Mesendoderm (in vitro differentiated cells): ENCODE measurements around the gene TMEM229B.

ENCODE experiments used
- DNase-seq: peaks from one replicate; pipeline ENCODE4 v3.0.0; 2013
- H2AK5ac ChIP-seq: 2 replicates; pipeline ENCODE4 v1.6.1; 2013; ENCODE audit warnings: low read length, inconsistent platforms
- H2BK120ac ChIP-seq: 2 replicates; pipeline ENCODE4 v1.6.1; 2013; ENCODE audit warnings: low read depth, mild to moderate bottlenecking, low read length, moderate library complexity, mixed read lengths
- H2BK15ac ChIP-seq: replicated peaks from 2 replicates; pipeline ENCODE4 v1.6.1; 2013; ENCODE audit warnings: low read depth, mild to moderate bottlenecking, moderate library complexity
- H2BK5ac ChIP-seq: 2 replicates; pipeline ENCODE4 v1.6.1; 2013; ENCODE audit warnings: low read length, inconsistent platforms
- H3K18ac ChIP-seq: 2 replicates; pipeline ENCODE4 v1.6.1; 2013; ENCODE audit warnings: mild to moderate bottlenecking, low read length, mixed read lengths
- H3K23ac ChIP-seq: one replicate; pipeline ENCODE4 v1.6.1; 2013; ENCODE audit warnings: low read length
- H3K27ac ChIP-seq: 2 replicates; pipeline ENCODE4 v1.5.1; 2013; ENCODE audit warnings: low read depth, mild to moderate bottlenecking, inconsistent platforms, low read length, moderate library complexity
- H3K27me3 ChIP-seq: 2 replicates; pipeline ENCODE4 v1.6.1; 2013; ENCODE audit warnings: low read length, control low read depth, mild to moderate bottlenecking, inconsistent platforms; ENCODE audit not compliant: insufficient read depth, poor library complexity
- H3K36me3 ChIP-seq: 2 replicates; pipeline ENCODE4 v1.6.1; 2013; ENCODE audit warnings: low read length, inconsistent platforms; ENCODE audit not compliant: control insufficient read depth, insufficient read depth
- H3K4ac ChIP-seq: one replicate; pipeline ENCODE4 v1.6.1; 2013; ENCODE audit warnings: low read depth, mild to moderate bottlenecking, low read length, moderate library complexity
- H3K4me1 ChIP-seq: 2 replicates; pipeline ENCODE4 v1.6.1; 2013; ENCODE audit warnings: low read depth, low read length, inconsistent platforms; ENCODE audit not compliant: control insufficient read depth
- H3K4me2 ChIP-seq: 2 replicates; pipeline ENCODE4 v1.6.1; 2013; ENCODE audit warnings: low read length
- H3K4me3 ChIP-seq: 2 replicates; pipeline ENCODE4 v1.5.1; 2013; ENCODE audit warnings: mild to moderate bottlenecking, low read length
- H3K56ac ChIP-seq: one replicate; pipeline ENCODE4 v1.6.1; 2013; ENCODE audit warnings: low read length
- H3K79me1 ChIP-seq: 2 replicates; pipeline ENCODE4 v1.6.1; 2013; ENCODE audit warnings: low read length, inconsistent platforms
- H3K79me2 ChIP-seq: 2 replicates; pipeline ENCODE4 v1.6.1; 2013; ENCODE audit warnings: mild to moderate bottlenecking, low read length; ENCODE audit not compliant: control insufficient read depth, insufficient read depth
- H3K9ac ChIP-seq: 2 replicates; pipeline ENCODE4 v1.6.1; 2013; ENCODE audit warnings: low read length, inconsistent platforms
- H4K5ac ChIP-seq: one replicate; pipeline ENCODE4 v1.6.1; 2013; ENCODE audit warnings: low read length
- H4K8ac ChIP-seq: one replicate; pipeline ENCODE4 v1.6.1; 2013; ENCODE audit warnings: low read depth, mild to moderate bottlenecking, control low read depth, low read length, moderate library complexity
- WGBS: extraction: QIAGEN DNeasy Blood & Tissue Kit; methylation state at CpG from one replicate; pipeline ENCODE4 v1.1.7; 2013; ENCODE audit warnings: low lambda C conversion rate, missing lambda C conversion rate; ENCODE audit not compliant: insufficient coverage; ENCODE audit errors: extremely low coverage; 5-methylcytosine and 5-hydroxymethylcytosine counted together

TMEM229B gene

DNA sequence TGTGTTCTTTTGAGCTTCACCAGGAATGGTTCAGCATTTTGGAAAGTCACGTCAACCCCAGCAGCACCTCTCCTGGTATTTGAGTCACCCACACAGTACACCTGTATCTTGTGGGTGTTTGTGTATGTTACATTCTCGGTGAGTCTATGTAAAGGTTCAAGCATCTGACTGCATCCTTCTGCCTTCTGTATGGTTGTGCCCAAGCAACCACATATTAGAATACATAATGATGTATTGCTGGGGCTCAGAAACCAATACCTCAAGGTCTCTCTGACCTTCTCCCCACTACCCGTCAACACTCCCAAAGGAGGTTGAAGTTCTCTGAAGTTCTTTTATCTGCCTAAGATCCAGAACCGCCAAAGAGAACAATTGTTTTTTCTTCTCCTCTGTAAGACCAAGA is 9.2 kb upstream of the TMEM229B start:
- H3K4ac ChIP-seq, result no peak overlapping the region
- H2AK5ac ChIP-seq, result no peak overlapping the region
- H2BK5ac ChIP-seq, result no peak overlapping the region
- H3K18ac ChIP-seq, result no peak overlapping the region
- H3K27ac ChIP-seq, result no peak overlapping the region
- no peak overlapping the region for H4K5ac ChIP-seq
- WGBS, result no CpG with 5 or more reads among the region's 4 CpGs
- H3K9ac ChIP-seq, result no peak overlapping the region
- no peak overlapping the region for H3K4me3 ChIP-seq
- H3K23ac ChIP-seq, result no peak overlapping the region
- no peak overlapping the region for H2BK15ac ChIP-seq
- no peak overlapping the region for H2BK120ac ChIP-seq
- no peak overlapping the region for H3K4me2 ChIP-seq
- no peaks in the 10 kb centered on the region for H3K36me3 ChIP-seq
- no peak overlapping the region for H3K56ac ChIP-seq
- no peaks in the 10 kb centered on the region for H3K4me1 ChIP-seq
- no peaks in the 10 kb centered on the region for H3K27me3 ChIP-seq
- H3K79me2 ChIP-seq, result no peaks in the 10 kb centered on the region
- no peaks in the 10 kb centered on the region for H3K79me1 ChIP-seq
- H4K8ac ChIP-seq, result no peak overlapping the region
- no peak for DNase-seq

GRCh38 chr14:67497216-67497615 is 8.7 kb upstream of the TMEM229B start:
- DNase-seq, result no peak
- no CpG with 5 or more reads among the region's 13 CpGs for WGBS
- no peak overlapping the region for H2BK5ac ChIP-seq
- H4K5ac ChIP-seq, result no peak overlapping the region
- no peaks in the 10 kb centered on the region for H3K27me3 ChIP-seq
- no peak overlapping the region for H2BK120ac ChIP-seq
- no peak overlapping the region for H3K9ac ChIP-seq
- no peak overlapping the region for H2AK5ac ChIP-seq
- H3K23ac ChIP-seq, result no peak overlapping the region
- no peak overlapping the region for H3K56ac ChIP-seq
- no peak overlapping the region for H3K4me3 ChIP-seq
- no peak overlapping the region for H4K8ac ChIP-seq
- H3K4me1 ChIP-seq, result no peaks in the 10 kb centered on the region
- no peak overlapping the region for H2BK15ac ChIP-seq
- H3K79me2 ChIP-seq, result no peaks in the 10 kb centered on the region
- H3K4me2 ChIP-seq, result no peak overlapping the region
- no peak overlapping the region for H3K4ac ChIP-seq
- no peaks in the 10 kb centered on the region for H3K36me3 ChIP-seq
- no peak overlapping the region for H3K27ac ChIP-seq
- no peaks in the 10 kb centered on the region for H3K79me1 ChIP-seq
- H3K18ac ChIP-seq, result no peak overlapping the region

GRCh38 chr14:67495827-67496226 is 7.3 kb upstream of the TMEM229B start:
- Histone ChIP-seq H3K18ac (no peak overlapping the region), H3K27ac (no peak overlapping the region), H4K8ac (no peak overlapping the region), H2BK120ac (no peak overlapping the region), H2BK5ac (no peak overlapping the region), H4K5ac (no peak overlapping the region), H3K27me3 (no peaks in the 10 kb centered on the region), H3K79me2 (no peaks in the 10 kb centered on the region), H3K36me3 (no peaks in the 10 kb centered on the region), H3K79me1 (no peaks in the 10 kb centered on the region), H3K4me3 (no peak overlapping the region), H3K4me2 (no peak overlapping the region), H3K56ac (peak overlapping the region; percentile 25), H3K23ac (no peak overlapping the region), H3K9ac (no peak overlapping the region), H3K4me1 (peaks cover 5% of the 10 kb centered on the region), H2BK15ac (no peak overlapping the region), H2AK5ac (no peak overlapping the region), H3K4ac (no peak overlapping the region)
- no CpG with 5 or more reads among the region's 1 CpG for WGBS
- no peak for DNase-seq

- no peak overlapping the region for H3K23ac ChIP-seq
- H3K79me2 ChIP-seq, result no peaks in the 10 kb centered on the region
- H3K4ac ChIP-seq, result no peak overlapping the region
- no peak overlapping the region for H2BK5ac ChIP-seq
- no peak overlapping the region for H2AK5ac ChIP-seq
- H4K5ac ChIP-seq, result no peak overlapping the region
- no peak overlapping the region for H3K4me2 ChIP-seq
- no peak overlapping the region for H3K18ac ChIP-seq
- H3K56ac ChIP-seq, result no peak overlapping the region
- no peak overlapping the region for H2BK120ac ChIP-seq
- H4K8ac ChIP-seq, result no peak overlapping the region
- WGBS, result no CpG with 5 or more reads among the region's 8 CpGs
- no peak overlapping the region for H3K27ac ChIP-seq
- H3K79me1 ChIP-seq, result no peaks in the 10 kb centered on the region
- H3K4me1 ChIP-seq, result peaks cover 7% of the 10 kb centered on the region
- H2BK15ac ChIP-seq, result no peak overlapping the region
- H3K9ac ChIP-seq, result no peak overlapping the region
- no peak overlapping the region for H3K4me3 ChIP-seq
- no peaks in the 10 kb centered on the region for H3K36me3 ChIP-seq
- no peak for DNase-seq
- H3K27me3 ChIP-seq, result no peaks in the 10 kb centered on the region
Measured at GRCh38 chr14:67493092-67493717, 4.7 kb upstream of the TMEM229B start.

DNA sequence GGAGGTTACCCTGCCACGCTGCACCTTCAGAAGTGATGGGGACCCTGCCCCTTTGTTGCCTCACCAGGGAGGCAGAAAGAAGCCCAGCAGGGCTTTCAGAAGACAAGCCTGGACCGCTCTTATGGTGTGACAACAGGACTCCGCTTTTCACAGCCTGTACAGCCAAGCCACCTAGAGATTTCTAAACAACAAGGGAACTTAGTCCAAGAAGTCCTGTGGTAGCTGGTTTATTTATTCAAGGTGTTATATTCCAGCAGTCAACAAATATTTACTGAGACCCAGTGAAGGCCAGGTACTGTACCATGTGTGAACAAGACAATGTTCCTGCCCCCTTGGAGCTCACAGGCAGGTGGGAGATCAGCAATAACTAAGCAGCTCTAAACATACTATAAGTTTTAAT is 4.0 kb upstream of the TMEM229B start:
- Histone ChIP-seq H4K5ac (no peak overlapping the region), H2BK5ac (no peak overlapping the region), H2BK120ac (no peak overlapping the region), H3K9ac (no peak overlapping the region), H3K27ac (no peak overlapping the region), H2AK5ac (no peak overlapping the region), H3K4me2 (no peak overlapping the region), H3K36me3 (no peaks in the 10 kb centered on the region), H3K18ac (no peak overlapping the region), H3K23ac (no peak overlapping the region), H3K4me1 (peaks cover 7% of the 10 kb centered on the region), H3K79me2 (no peaks in the 10 kb centered on the region), H3K4ac (no peak overlapping the region), H3K79me1 (no peaks in the 10 kb centered on the region), H3K4me3 (no peak overlapping the region), H4K8ac (no peak overlapping the region), H3K56ac (no peak overlapping the region), H2BK15ac (no peak overlapping the region), H3K27me3 (no peaks in the 10 kb centered on the region)
- WGBS, result no CpG with 5 or more reads among the region's 3 CpGs
- no peak for DNase-seq
